Lower lobe of right lung (tissue), 2 donors: Measurements from ENCODE around the gene PTPRN2. TPM values are rescaled to one million over a fixed set of nuclear protein-coding genes. Genes with fewer than 3 reads are reported as not detected.

Experiments used
- ATAC-seq, 2 donors: fragments of 200-7000 bp; cut with Tn5 transposase; one replicate each; pipeline ENCODE4 v1.9.1; 2020 to 2022; ENCODE audit warnings: mild to moderate bottlenecking in 2 of 2, moderate library complexity in 2 of 2
- DNase-seq: peaks from one replicate; pipeline ENCODE4 v3.0.0-alpha.2; 2020
- H3K27ac ChIP-seq: fragments of 200-600 bp; one replicate; pipeline ENCODE4 v1.8.0; 2022
- H3K27me3 ChIP-seq: fragments of 200-600 bp; one replicate; pipeline ENCODE4 v1.8.0; 2022; ENCODE audit warnings: low read depth
- H3K36me3 ChIP-seq: fragments of 200-600 bp; one replicate; pipeline ENCODE4 v1.8.0; 2022; ENCODE audit warnings: mild to moderate bottlenecking
- H3K4me1 ChIP-seq: fragments of 200-600 bp; one replicate; pipeline ENCODE4 v1.8.0; 2022
- H3K4me3 ChIP-seq: fragments of 200-600 bp; one replicate; pipeline ENCODE4 v1.8.0; 2022; ENCODE audit warnings: mild to moderate bottlenecking
- H3K9me3 ChIP-seq: fragments of 200-600 bp; one replicate; pipeline ENCODE4 v1.8.0; 2022
- CTCF ChIP-seq: fragments of 200-600 bp; IDR thresholded peaks from one replicate; pipeline ENCODE4 v1.8.0; 2022; ENCODE audit warnings: antibody characterized with exemption, mild to moderate bottlenecking
- intact Hi-C: fragments of 100-400 bp; cut with DNase I; formaldehyde crosslinking; loops from one replicate; pipeline ENCODE4 v1.11.0; 2022
- total RNA-seq: library from RNA; stranded (reverse); fragmentation: NEBNext Ultra II Directional; extraction: Animal tissue kit (Norgen Biotek cat#: 25700); gene quantifications from one replicate; pipeline ENCODE4 v1.2.1, GENCODE V29; 2021
- donor health status: DM: no; HTN: yes; CAD: no; lungs with severe emphysema.

Gene PTPRN2
- total RNA-seq, 1 donor from 2014 or later = 6.8 TPM

- Histone ChIP-seq H3K4me3 (no peak overlapping the region), H3K9me3 (peaks cover 11% of the 10 kb centered on the region), H3K36me3 (no peaks in the 10 kb centered on the region), H3K4me1 (no peaks in the 10 kb centered on the region), H3K27me3 (peaks cover 10% of the 10 kb centered on the region), H3K27ac (no peak overlapping the region)
- ATAC-seq (no peak), DNase-seq (peak; percentile 39)
- intact Hi-C loops = no loop called here
- TF ChIP-seq CTCF = no peak
Measured at GRCh38 chr7:157773361-157773760, 814.3 kb downstream of the PTPRN2 start.

- TF ChIP-seq CTCF = no peak
- Histone ChIP-seq H3K4me3 (no peak overlapping the region), H3K4me1 (no peaks in the 10 kb centered on the region), H3K36me3 (no peaks in the 10 kb centered on the region), H3K27me3 (peaks cover 10% of the 10 kb centered on the region), H3K9me3 (peaks cover 11% of the 10 kb centered on the region), H3K27ac (no peak overlapping the region)
- DNase-seq (peak; percentile 40), ATAC-seq (no peak)
- intact Hi-C loops = no loop called here
Measured at GRCh38 chr7:157772486-157773130, 815.0 kb downstream of the PTPRN2 start.

GRCh38 chr7:157771689-157772088, 815.9 kb downstream of the PTPRN2 start:
- Histone ChIP-seq H3K4me1 (no peaks in the 10 kb centered on the region), H3K27ac (no peak overlapping the region), H3K27me3 (peaks cover 10% of the 10 kb centered on the region), H3K9me3 (peaks cover 11% of the 10 kb centered on the region), H3K4me3 (no peak overlapping the region), H3K36me3 (no peaks in the 10 kb centered on the region)
- intact Hi-C loops = no loop called here
- TF ChIP-seq CTCF = no peak
- ATAC-seq (no peak), DNase-seq (no peak)

GRCh38 chr7:157770716-157771320, 816.8 kb downstream of the PTPRN2 start:
- intact Hi-C loops = no loop called here
- ATAC-seq = no peak
- no peak for TF ChIP-seq CTCF
- DNase-seq = no peak
- H3K27me3 ChIP-seq = peaks cover 10% of the 10 kb centered on the region
- H3K27ac ChIP-seq = no peak overlapping the region
- no peaks in the 10 kb centered on the region for H3K36me3 ChIP-seq
- peaks cover 11% of the 10 kb centered on the region for H3K9me3 ChIP-seq
- no peaks in the 10 kb centered on the region for H3K4me1 ChIP-seq
- H3K4me3 ChIP-seq = no peak overlapping the region

GRCh38 chr7:157769526-157770215, 818.0 kb downstream of the PTPRN2 start:
- no peak for ATAC-seq
- H3K27ac ChIP-seq = no peak overlapping the region
- intact Hi-C loops = no loop called here
- peaks cover 11% of the 10 kb centered on the region for H3K9me3 ChIP-seq
- H3K27me3 ChIP-seq = peaks cover 10% of the 10 kb centered on the region
- no peaks in the 10 kb centered on the region for H3K4me1 ChIP-seq
- H3K36me3 ChIP-seq = no peaks in the 10 kb centered on the region
- peak; percentile 56 for DNase-seq
- H3K4me3 ChIP-seq = no peak overlapping the region
- TF ChIP-seq CTCF = no peak
